Keratinocyte (primary cell): ENCODE results near the gene IFNGR1. TPM values are rescaled to one million over a fixed set of nuclear protein-coding genes. Genes with fewer than 3 reads are reported as not detected.

Experiments
- DNase-seq: peaks from one replicate; pipeline ENCODE4 v3.0.0-alpha.2; 2011; ENCODE audit warnings: low read depth, missing footprints, low spot score
- FAIRE-seq: peaks from 2 replicates; lab custom pipeline; 2011; peaks lifted over from hg19 to GRCh38; lab: Jason Lieb, UNC
- H2AFZ ChIP-seq: 2 replicates; pipeline ENCODE4 v1.6.0; 2012; ENCODE audit warnings: low read length, control low read depth, inconsistent platforms; ENCODE audit not compliant: control insufficient read depth
- H3K27ac ChIP-seq: 2 replicates; pipeline ENCODE4 v1.5.1; 2011; ENCODE audit warnings: low read length; ENCODE audit not compliant: control insufficient read depth, insufficient read depth
- H3K27me3 ChIP-seq: 3 replicates; pipeline ENCODE4 v1.6.0; 2011; ENCODE audit warnings: low read length; ENCODE audit not compliant: control insufficient read depth, insufficient read depth; ENCODE audit errors: extremely low read depth
- H3K36me3 ChIP-seq, 2 experiments: 2 replicates in 1 of 2; 3 replicates in 1 of 2; pipeline ENCODE4 v1.5.1; 2011; ENCODE audit warnings: low read length in 2 of 2, mild to moderate bottlenecking in 1 of 2; ENCODE audit not compliant: control insufficient read depth in 2 of 2, insufficient read depth in 2 of 2; ENCODE audit errors: extremely low read depth in 1 of 2
- H3K4me1 ChIP-seq: 3 replicates; pipeline ENCODE4 v1.5.1; 2011; ENCODE audit warnings: low read length; ENCODE audit not compliant: control insufficient read depth, insufficient read depth; ENCODE audit errors: extremely low read depth
- H3K4me2 ChIP-seq: 3 replicates; pipeline ENCODE4 v1.6.0; 2011; ENCODE audit warnings: low read depth, low read length; ENCODE audit not compliant: control insufficient read depth, insufficient read depth; ENCODE audit errors: extremely low read depth
- H3K4me3 ChIP-seq, 3 experiments: fragments of 200-600 bp in 1 of 3; sonication (generic) in 1 of 3; 2 replicates in 2 of 3; 3 replicates in 1 of 3; pipeline ENCODE4 v1.5.1; 2011 to 2016; ENCODE audit warnings: low read length in 3 of 3, mild to moderate bottlenecking in 3 of 3, control low read depth in 2 of 3, inconsistent platforms in 1 of 3, low read depth in 1 of 3, mixed read lengths in 1 of 3, mixed run types in 1 of 3, moderate library complexity in 1 of 3; ENCODE audit not compliant: control insufficient read depth in 2 of 3, insufficient read depth in 2 of 3; ENCODE audit errors: extremely low read depth in 1 of 3
- H3K79me2 ChIP-seq: 2 replicates; pipeline ENCODE4 v1.6.0; 2012; ENCODE audit warnings: low read length; ENCODE audit not compliant: control insufficient read depth, insufficient read depth
- H3K9ac ChIP-seq: 3 replicates; pipeline ENCODE4 v1.6.0; 2011; ENCODE audit warnings: low read length; ENCODE audit not compliant: control insufficient read depth, insufficient read depth; ENCODE audit errors: extremely low read depth
- H3K9me1 ChIP-seq: 3 replicates; pipeline ENCODE4 v1.6.0; 2011; ENCODE audit warnings: low read length; ENCODE audit not compliant: control insufficient read depth, insufficient read depth; ENCODE audit errors: extremely low read depth
- H3K9me3 ChIP-seq: 2 replicates; pipeline ENCODE4 v1.5.1; 2012; ENCODE audit warnings: low read depth, low read length; ENCODE audit not compliant: control insufficient read depth
- H4K20me1 ChIP-seq: 3 replicates; pipeline ENCODE4 v1.6.0; 2011; ENCODE audit warnings: low read length; ENCODE audit not compliant: control insufficient read depth, insufficient read depth; ENCODE audit errors: extremely low read depth
- CTCF ChIP-seq, 3 experiments: IDR thresholded peaks in 1 of 3; conservative IDR thresholded peaks in 1 of 3; optimal IDR thresholded peaks in 1 of 3; 2 replicates in 2 of 3; 3 replicates in 1 of 3; pipeline versions ENCODE3 to v1.5.1; 2011; ENCODE audit warnings: low read length in 3 of 3, mild to moderate bottlenecking in 3 of 3, moderate library complexity in 2 of 3, control low read depth in 1 of 3, inconsistent platforms in 1 of 3; ENCODE audit not compliant: insufficient read depth in 2 of 3; ENCODE audit errors: extremely low read depth in 1 of 3
- EZH2 ChIP-seq: IDR thresholded peaks from one replicate; pipeline ENCODE4 v1.6.1; 2012; ENCODE audit warnings: inconsistent platforms, mild to moderate bottlenecking, low read length, moderate library complexity
- dilution Hi-C: fragments of 300-500 bp; cut with MboI; formaldehyde crosslinking; loops from one replicate; pipeline ENCODE4 v1.7.0; 2020; ENCODE audit warnings: low sequenced_read_pairs; ENCODE audit not compliant: extremely low pct_ligation_motif_present
- polyA plus RNA-seq, 5 experiments: library from polyadenylated mRNA; depleted of rRNA in 3 of 5; stranded (reverse) in 3 of 5; stranded (forward) in 1 of 5; unstranded in 1 of 5; fragments of >200 nt; gene quantifications; 1 replicate in 1 of 5; 2 replicates in 3 of 5; 3 replicates in 1 of 5; pipeline versions ENCODE4 v1.2.1 to v1.2.3, GENCODE V29; 2011 to 2012; ENCODE audit warnings: missing spikeins in 2 of 5, low read depth in 1 of 5, low replicate concordance in 1 of 5

Gene IFNGR1
- polyA plus RNA-seq, 1 donor (not counting 4 experiments of a cell fraction or from before 2014, with no cell fraction given) = 109 TPM

- no peaks in the 10 kb centered on the region for H3K9me1 ChIP-seq
- dilution Hi-C loops = no loop called here
- H2AFZ ChIP-seq = no peak overlapping the region
- peaks cover 2% of the 10 kb centered on the region for H3K4me1 ChIP-seq
- no peak overlapping the region for H3K4me3 ChIP-seq
- no peaks in the 10 kb centered on the region for H4K20me1 ChIP-seq
- no peaks in the 10 kb centered on the region for H3K36me3 ChIP-seq
- no peaks in the 10 kb centered on the region for H3K79me2 ChIP-seq
- no peaks in the 10 kb centered on the region for H3K9me3 ChIP-seq
- TF ChIP-seq CTCF (optimal IDR thresholded peaks at IDR 0.05 in 1 of 3, IDR thresholded peaks at IDR 0.05 in 1 of 3, conservative IDR thresholded peaks at IDR 0.05 in 1 of 3; ENCODE audit: extremely low read depth in 1 of 3, insufficient read depth in 2 of 3, low read length in 3 of 3) = no peak
- H3K27me3 ChIP-seq = no peaks in the 10 kb centered on the region
- H3K9ac ChIP-seq = no peak overlapping the region
- H3K4me2 ChIP-seq = no peak overlapping the region
- H3K27ac ChIP-seq = no peak overlapping the region
- FAIRE-seq = no peak
- no peak for DNase-seq
Observed at GRCh38 chr6:137224799-137225198, 5.6 kb upstream of the IFNGR1 start.

GRCh38 chr6:137223370-137224131 is 4.4 kb upstream of the IFNGR1 start:
- peaks cover 6% of the 10 kb centered on the region for H3K4me1 ChIP-seq
- no peak overlapping the region for H3K4me2 ChIP-seq
- dilution Hi-C loops = no loop called here

More at GRCh38 chr6:137223370-137224131, 4.4 kb upstream of the IFNGR1 start:
- DNase-seq = no peak
- Histone ChIP-seq H3K27me3 (no peaks in the 10 kb centered on the region), H3K9me1 (no peaks in the 10 kb centered on the region), H3K36me3 (no peaks in the 10 kb centered on the region), H4K20me1 (no peaks in the 10 kb centered on the region), H3K4me3 (no peak overlapping the region), H3K27ac (no peak overlapping the region), H2AFZ (no peak overlapping the region), H3K9me3 (no peaks in the 10 kb centered on the region), H3K9ac (no peak overlapping the region), H3K79me2 (peaks cover 6% of the 10 kb centered on the region)
- peak; percentile 29 for FAIRE-seq
- no peak for TF ChIP-seq EZH2
- TF ChIP-seq CTCF (optimal IDR thresholded peaks at IDR 0.05 in 1 of 3, IDR thresholded peaks at IDR 0.05 in 1 of 3, conservative IDR thresholded peaks at IDR 0.05 in 1 of 3; ENCODE audit: extremely low read depth in 1 of 3, insufficient read depth in 2 of 3, low read length in 3 of 3) = no peak
